Measurements from ENCODE around the gene NAGLU. TPM values are rescaled to one million over a fixed set of nuclear protein-coding genes. Genes with fewer than 3 reads are reported as not detected.
A peak's percentile ranks its signal among the peaks of the same experiment; 100 is the strongest.

The NAGLU gene
- total and polyA plus RNA-seq, 2 experiments from 2014 or later = 12.0 to 31.2 TPM

GRCh38 chr17:42561897-42562387 lies 25.9 kb downstream of the NAGLU start, which contains the start of gene COASY (continued):
- TF ChIP-seq STAT1 (IDR thresholded peaks at IDR 0.05; ENCODE audit: unreplicated experiment) (no peak), EZH2 (IDR thresholded peaks at IDR 0.05; ENCODE audit: low read depth, unreplicated experiment) (no peak)
- TF ChIP-seq, protein P1, sequence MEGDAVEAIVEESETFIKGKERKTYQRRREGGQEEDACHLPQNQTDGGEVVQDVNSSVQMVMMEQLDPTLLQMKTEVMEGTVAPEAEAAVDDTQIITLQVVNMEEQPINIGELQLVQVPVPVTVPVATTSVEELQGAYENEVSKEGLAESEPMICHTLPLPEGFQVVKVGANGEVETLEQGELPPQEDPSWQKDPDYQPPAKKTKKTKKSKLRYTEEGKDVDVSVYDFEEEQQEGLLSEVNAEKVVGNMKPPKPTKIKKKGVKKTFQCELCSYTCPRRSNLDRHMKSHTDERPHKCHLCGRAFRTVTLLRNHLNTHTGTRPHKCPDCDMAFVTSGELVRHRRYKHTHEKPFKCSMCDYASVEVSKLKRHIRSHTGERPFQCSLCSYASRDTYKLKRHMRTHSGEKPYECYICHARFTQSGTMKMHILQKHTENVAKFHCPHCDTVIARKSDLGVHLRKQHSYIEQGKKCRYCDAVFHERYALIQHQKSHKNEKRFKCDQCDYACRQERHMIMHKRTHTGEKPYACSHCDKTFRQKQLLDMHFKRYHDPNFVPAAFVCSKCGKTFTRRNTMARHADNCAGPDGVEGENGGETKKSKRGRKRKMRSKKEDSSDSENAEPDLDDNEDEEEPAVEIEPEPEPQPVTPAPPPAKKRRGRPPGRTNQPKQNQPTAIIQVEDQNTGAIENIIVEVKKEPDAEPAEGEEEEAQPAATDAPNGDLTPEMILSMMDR (conservative IDR thresholded peaks at IDR 0.05; ENCODE audit: low read depth in 2 of 2) = no peak

DNA sequence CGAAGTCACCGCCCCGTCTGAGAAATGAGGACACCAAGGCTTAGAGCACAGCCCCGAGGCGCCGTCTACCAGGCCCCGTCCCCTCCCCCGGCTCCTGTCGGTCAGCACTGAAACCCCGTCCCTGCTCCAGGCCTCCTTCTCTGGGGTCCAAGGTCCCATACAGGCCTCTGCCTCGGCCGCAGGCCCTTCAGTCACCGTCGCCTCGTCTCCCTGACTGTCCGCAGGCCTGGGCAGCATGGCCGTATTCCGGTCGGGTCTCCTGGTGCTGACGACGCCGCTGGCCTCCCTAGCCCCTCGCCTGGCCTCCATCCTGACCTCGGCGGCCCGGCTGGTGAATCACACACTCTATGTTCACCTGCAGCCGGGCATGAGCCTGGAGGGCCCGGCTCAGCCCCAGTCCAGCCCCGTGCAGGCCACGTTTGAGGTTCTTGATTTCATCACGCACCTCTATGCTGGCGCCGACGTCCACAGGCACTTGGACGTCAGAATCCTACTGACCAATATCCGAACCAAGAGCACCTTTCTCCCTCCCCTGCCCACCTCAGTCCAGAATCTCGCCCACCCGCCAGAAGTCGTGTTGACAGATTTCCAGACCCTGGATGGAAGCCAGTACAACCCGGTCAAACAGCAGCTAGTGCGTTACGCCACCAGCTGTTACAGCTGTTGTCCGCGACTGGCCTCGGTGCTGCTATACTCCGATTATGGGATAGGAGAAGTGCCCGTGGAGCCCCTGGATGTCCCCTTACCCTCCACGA lies 26.5 kb downstream of the NAGLU start:
- DNase-seq (ENCODE audit: low spot score) = peak; percentile 49
- peaks cover 20% of the 10 kb centered on the region for H3K79me2 ChIP-seq (replicated peaks; ENCODE audit: insufficient read depth)
- no peaks in the 10 kb centered on the region for H4K20me1 ChIP-seq (replicated peaks; ENCODE audit: insufficient read depth)
- Mint-ChIP-seq H3K9me3 (no peaks in the 10 kb centered on the region), H3K4me1 (peaks cover 21% of the 10 kb centered on the region), H3K36me3 (ENCODE audit: low read depth) (peaks cover 28% of the 10 kb centered on the region), H3K27ac (peak overlapping the region; percentile 94), H3K4me3 (peak overlapping the region; percentile 96), H3K27me3 (ENCODE audit: insufficient read depth, low read depth, poor library complexity) (peaks cover 14% of the 10 kb centered on the region)
- no peaks in the 10 kb centered on the region for H3K9me2 ChIP-seq (ENCODE audit: insufficient read depth)
- peak overlapping the region; percentile 84 for H3K4me3 ChIP-seq
- peak overlapping the region; percentile 60 for H3K27ac ChIP-seq (ENCODE audit: low read depth)
- peaks cover 24% of the 10 kb centered on the region for H3F3A ChIP-seq (replicated peaks; ENCODE audit: low read depth)
- peak; percentile 8 for ATAC-seq
- no peak overlapping the region for H2AFZ ChIP-seq
- H3K27me3 ChIP-seq (ENCODE audit: insufficient read depth) = no peaks in the 10 kb centered on the region
- no peaks in the 10 kb centered on the region for H3K36me3 ChIP-seq (ENCODE audit: insufficient read depth)
- H3K4me1 ChIP-seq (ENCODE audit: insufficient read depth) = peaks cover 16% of the 10 kb centered on the region
- peak overlapping the region; percentile 81 for H3K4me2 ChIP-seq
- TF ChIP-seq, protein P1 (conservative IDR thresholded peaks at IDR 0.05; ENCODE audit: low read depth in 2 of 2) = no peak
- TF ChIP-seq CREB1 (CRISPR knock-in tag; IDR thresholded peaks at IDR 0.05; ENCODE audit: low read depth) = no peak
- TF ChIP-seq EZH2phosphoT487 (IDR thresholded peaks at IDR 0.05; ENCODE audit: unreplicated experiment) = no peak
- TF ChIP-seq ZNF331 (CRISPR knock-in tag; IDR thresholded peaks at IDR 0.05; ENCODE audit: low read depth) = no peak
- TF ChIP-seq ZNF114 (CRISPR knock-in tag; IDR thresholded peaks at IDR 0.05) = no peak
- TF ChIP-seq NANOG (IDR thresholded peaks at IDR 0.05; ENCODE audit: borderline replicate concordance) = no peak
- no peak for TF ChIP-seq JUNB (IDR thresholded peaks at IDR 0.05; ENCODE audit: unreplicated experiment)
- TF ChIP-seq EZH2 (IDR thresholded peaks at IDR 0.05; ENCODE audit: low read depth, unreplicated experiment) = no peak
- no peak for TF ChIP-seq REST (IDR thresholded peaks at IDR 0.05; ENCODE audit: unreplicated experiment)
